ENCODE measurements around the gene ATXN10. TPM values are rescaled to one million over a fixed set of nuclear protein-coding genes. Genes with fewer than 3 reads are reported as not detected.

The ATXN10 gene
- total and polyA plus RNA-seq, 2 experiments from 2014 or later: 99.0 to 163 TPM

DNA sequence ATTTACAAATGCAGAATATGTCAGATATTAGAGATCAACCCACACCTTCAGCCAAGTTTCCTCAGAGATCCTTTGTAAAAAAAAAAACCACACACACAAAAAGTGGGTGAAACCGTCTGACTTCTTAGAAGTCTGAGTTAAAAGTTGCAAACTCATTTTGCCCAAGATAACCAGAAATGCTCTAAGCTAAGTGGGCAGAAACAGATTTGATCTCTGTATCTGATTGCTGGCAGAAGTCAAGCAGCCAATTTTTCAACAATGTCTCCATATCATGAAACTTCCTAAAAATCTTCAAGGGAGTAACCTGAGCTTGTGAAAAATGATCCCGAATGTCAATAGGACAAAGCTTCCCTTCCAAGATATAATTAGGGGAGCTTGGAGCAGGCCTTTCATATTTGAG, 28.6 kb upstream of the ATXN10 start:
- no peak for TF ChIP-seq POLR2AphosphoS5 (IDR thresholded peaks at IDR 0.05; ENCODE audit: low read depth)
- no peak for TF ChIP-seq ETS1 (IDR thresholded peaks at IDR 0.05)
- TF ChIP-seq JUNB (IDR thresholded peaks at IDR 0.05; ENCODE audit: unreplicated experiment): no peak
- ATAC-seq (no peak), DNase-seq (ENCODE audit: low spot score) (no peak)
- Mint-ChIP-seq H3K27me3 (ENCODE audit: insufficient read depth, low read depth, poor library complexity) (peaks cover 26% of the 10 kb centered on the region), H3K36me3 (ENCODE audit: low read depth) (no peaks in the 10 kb centered on the region), H3K4me1 (peaks cover 28% of the 10 kb centered on the region), H3K4me3 (no peak overlapping the region), H3K9me3 (no peaks in the 10 kb centered on the region), H3K27ac (peak overlapping the region; percentile 72; the same call in 1 of the 2 replicates)
- Histone ChIP-seq H3K9me2 (ENCODE audit: insufficient read depth) (no peaks in the 10 kb centered on the region), H3F3A (replicated peaks; ENCODE audit: low read depth) (0 out of 2 replicates have a peak, but pooled peaks cover 2% of the 10 kb centered on the region), H3K4me1 (ENCODE audit: insufficient read depth) (peaks cover 10% of the 10 kb centered on the region), H3K36me3 (ENCODE audit: insufficient read depth) (no peaks in the 10 kb centered on the region), H3K27me3 (ENCODE audit: insufficient read depth) (peaks cover 18% of the 10 kb centered on the region), H4K20me1 (replicated peaks; ENCODE audit: insufficient read depth) (no peaks in the 10 kb centered on the region), H2AFZ (no peak overlapping the region), H3K4me3 (no peak overlapping the region), H3K27ac (ENCODE audit: low read depth) (no peak overlapping the region), H3K4me2 (no peak overlapping the region), H3K79me2 (replicated peaks; ENCODE audit: insufficient read depth) (no peaks in the 10 kb centered on the region)

DNA sequence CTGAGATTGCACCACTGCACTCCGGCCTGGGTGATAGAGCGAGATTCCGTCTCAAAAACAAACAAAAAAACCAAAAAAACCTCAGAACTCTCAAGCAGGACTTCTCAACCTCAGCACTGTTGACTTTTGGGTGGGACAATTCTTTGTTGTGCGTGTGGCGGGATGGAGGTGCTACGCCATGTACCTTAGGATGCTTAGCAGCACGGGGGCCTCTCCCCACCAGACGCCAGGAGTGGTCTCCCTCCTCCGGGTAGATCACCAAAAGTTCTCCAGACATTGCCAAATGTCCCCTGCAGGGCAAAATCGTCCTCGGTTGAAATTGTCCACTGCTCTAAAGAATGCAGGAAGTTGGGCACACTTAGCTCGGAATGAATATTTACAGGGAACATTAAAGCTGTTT, 26.9 kb upstream of the ATXN10 start:
- Histone ChIP-seq H3K36me3 (ENCODE audit: insufficient read depth) (no peaks in the 10 kb centered on the region), H2AFZ (peak overlapping the region; percentile 99), H3K4me3 (no peak overlapping the region), H3K4me1 (ENCODE audit: insufficient read depth) (peaks cover 10% of the 10 kb centered on the region), H3K4me2 (no peak overlapping the region), H3K27me3 (ENCODE audit: insufficient read depth) (peaks cover 18% of the 10 kb centered on the region), H3K79me2 (replicated peaks; ENCODE audit: insufficient read depth) (no peaks in the 10 kb centered on the region), H4K20me1 (replicated peaks; ENCODE audit: insufficient read depth) (no peaks in the 10 kb centered on the region), H3K27ac (ENCODE audit: low read depth) (no peak overlapping the region), H3F3A (replicated peaks; ENCODE audit: low read depth) (0 out of 2 replicates have a peak, but pooled peaks cover 2% of the 10 kb centered on the region), H3K9me2 (ENCODE audit: insufficient read depth) (no peaks in the 10 kb centered on the region)
- Mint-ChIP-seq H3K36me3 (ENCODE audit: low read depth) (no peaks in the 10 kb centered on the region; the same call in 2 of the 3 replicates), H3K4me1 (peaks cover 24% of the 10 kb centered on the region), H3K27me3 (ENCODE audit: insufficient read depth, low read depth, poor library complexity) (peaks cover 27% of the 10 kb centered on the region), H3K9me3 (no peaks in the 10 kb centered on the region), H3K27ac (no peak overlapping the region), H3K4me3 (peak overlapping the region; percentile 59; the same call in 1 of the 3 replicates)
- TF ChIP-seq POLR2AphosphoS5 (IDR thresholded peaks at IDR 0.05; ENCODE audit: low read depth) (no peak), NANOG (IDR thresholded peaks at IDR 0.05; ENCODE audit: borderline replicate concordance) (no peak), STAT1 (IDR thresholded peaks at IDR 0.05; ENCODE audit: unreplicated experiment) (no peak), REST (IDR thresholded peaks at IDR 0.05; ENCODE audit: unreplicated experiment) (no peak), EZH2phosphoT487 (IDR thresholded peaks at IDR 0.05; ENCODE audit: unreplicated experiment) (no peak)
- ATAC-seq: no peak
- no peak for DNase-seq (ENCODE audit: low spot score)

All from GM23338 (cell line).